ENCODE results near the gene KL. TPM values are rescaled to one million over a fixed set of nuclear protein-coding genes. Genes with fewer than 3 reads are reported as not detected.

KL gene
- polyA plus RNA-seq, 1 experiment, result not detected

DNA sequence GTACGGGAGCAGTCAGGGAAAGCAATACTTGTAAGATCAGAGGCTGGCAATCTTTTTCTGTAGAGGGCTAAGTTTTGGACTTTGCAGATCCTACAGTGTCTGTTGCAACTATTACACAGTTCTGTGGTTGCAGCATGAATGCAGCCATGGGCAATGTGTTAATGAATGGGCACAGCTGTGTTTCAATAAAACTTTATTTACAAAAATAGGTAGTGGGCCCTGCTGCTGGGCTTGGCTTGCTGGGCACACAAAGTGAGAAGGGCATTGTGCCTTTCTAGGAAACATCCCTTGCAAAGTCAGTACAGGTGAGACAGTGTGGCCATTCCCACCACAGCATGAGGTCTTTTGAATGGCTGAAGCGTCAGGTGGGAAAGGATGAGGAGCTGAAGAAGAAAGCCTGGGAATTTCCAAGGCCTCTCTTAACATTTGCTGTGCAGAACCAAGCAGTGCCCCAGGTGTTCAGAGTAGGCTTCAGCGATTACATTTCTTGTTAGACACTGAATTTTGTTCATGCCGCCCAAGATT, 9.1 kb downstream of the KL start:
- Histone ChIP-seq H3K4me3 (ENCODE audit: low read depth, low read length) (no peak overlapping the region), H3K27me3 (ENCODE audit: control insufficient read depth, insufficient read depth, low read length) (peaks cover 28% of the 10 kb centered on the region), H3K36me3 (ENCODE audit: control insufficient read depth, insufficient read depth, low read length) (no peaks in the 10 kb centered on the region)
- POLR2A ChIA-PET, result no interaction called here
- no peak for DNase-seq (ENCODE audit: low read depth)
- TF ChIP-seq CTCF (IDR thresholded peaks at IDR 0.05; ENCODE audit: insufficient read depth, low read depth, low read length), result no peak
- CTCF ChIA-PET, result no interaction called here

DNA sequence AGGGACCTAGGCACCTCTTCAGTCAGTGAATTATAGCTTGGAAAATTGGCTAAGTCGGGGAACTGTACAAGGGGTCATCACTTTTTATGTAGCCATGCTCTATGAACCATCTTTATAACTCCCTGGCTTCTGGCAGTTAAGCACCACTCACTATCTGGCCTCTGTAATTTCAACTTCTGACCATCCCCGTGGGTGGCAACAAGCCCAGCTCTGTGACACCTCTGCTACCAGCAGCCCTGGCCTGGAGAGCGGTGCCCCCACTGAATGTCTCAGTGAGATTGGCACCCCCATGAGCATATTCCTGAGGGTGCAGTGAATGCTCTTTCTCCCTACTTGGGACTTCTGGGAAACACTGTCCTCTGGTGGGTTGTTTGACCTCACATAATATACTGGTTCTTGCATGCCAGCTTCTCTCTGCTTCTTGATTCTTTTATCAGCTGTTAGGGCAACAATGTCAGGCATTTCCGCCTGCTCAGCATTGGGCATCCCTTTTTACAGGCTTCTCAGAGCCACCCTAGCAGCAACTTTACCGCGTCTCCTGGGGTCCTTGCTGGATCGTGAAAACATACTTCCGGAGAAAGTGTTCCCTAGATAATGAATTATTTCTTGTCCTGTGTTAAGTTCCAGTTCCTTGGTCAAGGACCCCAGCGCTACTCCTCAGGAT, 10.4 kb downstream of the KL start:
- ChIA-PET POLR2A (no interaction called here), CTCF (no interaction called here)
- no peak for DNase-seq (ENCODE audit: low read depth)
- Histone ChIP-seq H3K4me3 (ENCODE audit: low read depth, low read length) (no peak overlapping the region), H3K27me3 (ENCODE audit: control insufficient read depth, insufficient read depth, low read length) (peaks cover 23% of the 10 kb centered on the region), H3K36me3 (ENCODE audit: control insufficient read depth, insufficient read depth, low read length) (no peaks in the 10 kb centered on the region)
- TF ChIP-seq CTCF (IDR thresholded peaks at IDR 0.05; ENCODE audit: insufficient read depth, low read depth, low read length), result no peak

DNA sequence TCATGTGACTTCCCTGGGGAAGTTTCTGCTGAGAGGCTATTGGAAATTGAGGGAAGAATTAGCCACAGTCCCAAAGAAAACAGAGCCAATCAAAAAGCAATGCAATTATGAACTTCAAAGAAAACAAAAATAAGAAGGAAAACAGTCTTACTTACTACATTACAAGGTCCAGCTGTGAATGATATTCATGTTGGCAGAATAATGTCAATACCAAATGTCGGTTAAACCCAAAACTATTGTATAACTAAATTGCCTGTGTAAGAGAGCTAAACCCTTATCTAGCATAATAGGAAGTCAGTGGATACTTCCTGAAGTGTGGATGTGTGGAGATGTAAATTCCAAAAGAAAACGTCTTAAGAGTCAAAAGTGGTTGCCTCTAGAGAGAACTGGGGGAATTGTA, 12.4 kb downstream of the KL start:
- Histone ChIP-seq H3K27me3 (ENCODE audit: control insufficient read depth, insufficient read depth, low read length) (peaks cover 20% of the 10 kb centered on the region), H3K4me3 (ENCODE audit: low read depth, low read length) (no peak overlapping the region), H3K36me3 (ENCODE audit: control insufficient read depth, insufficient read depth, low read length) (no peaks in the 10 kb centered on the region)
- ChIA-PET POLR2A (no interaction called here), CTCF (no interaction called here)
- no peak for DNase-seq (ENCODE audit: low read depth)
- no peak for TF ChIP-seq CTCF (IDR thresholded peaks at IDR 0.05; ENCODE audit: insufficient read depth, low read depth, low read length)

- no peak for DNase-seq (ENCODE audit: low read depth)
- no peak for TF ChIP-seq CTCF (IDR thresholded peaks at IDR 0.05; ENCODE audit: insufficient read depth, low read depth, low read length)
- Histone ChIP-seq H3K36me3 (ENCODE audit: control insufficient read depth, insufficient read depth, low read length) (no peaks in the 10 kb centered on the region), H3K4me3 (ENCODE audit: low read depth, low read length) (no peak overlapping the region), H3K27me3 (ENCODE audit: control insufficient read depth, insufficient read depth, low read length) (peaks cover 11% of the 10 kb centered on the region)
- POLR2A ChIA-PET, result no interaction called here
- CTCF ChIA-PET, result no interaction called here
Measured at GRCh38 chr13:33031277-33031676, 15.1 kb downstream of the KL start.

DNA sequence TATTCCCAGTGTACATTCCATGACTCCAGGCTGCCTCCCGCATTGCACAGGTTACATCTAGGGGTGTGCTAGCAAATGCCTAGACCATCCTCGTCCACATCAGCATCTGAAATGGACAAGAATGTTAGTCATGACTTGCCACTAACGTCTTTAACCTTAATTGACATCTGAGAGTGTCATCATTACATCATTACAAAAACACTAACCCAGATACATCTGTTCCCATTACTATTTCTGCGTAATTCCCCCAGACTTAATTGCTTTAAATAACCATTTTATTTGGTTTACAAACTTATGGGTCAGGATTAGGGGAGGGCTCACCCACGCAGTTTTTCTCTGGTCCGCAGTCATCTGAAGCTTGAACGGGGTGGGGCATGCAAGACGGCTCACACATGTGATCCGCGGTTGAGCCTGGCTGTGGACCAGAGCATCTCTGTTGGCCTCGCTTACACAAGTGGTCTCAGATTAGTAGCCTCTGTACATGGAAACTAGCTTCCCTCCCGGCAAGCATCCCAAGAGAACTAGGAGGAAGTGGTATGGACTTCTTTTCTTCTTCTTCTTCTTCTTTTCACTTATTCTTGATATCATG, 15.9 kb downstream of the KL start:
- H3K36me3 ChIP-seq (ENCODE audit: control insufficient read depth, insufficient read depth, low read length), result no peaks in the 10 kb centered on the region
- H3K27me3 ChIP-seq (ENCODE audit: control insufficient read depth, insufficient read depth, low read length), result peaks cover 7% of the 10 kb centered on the region
- DNase-seq (ENCODE audit: low read depth), result peak; percentile 46
- CTCF ChIA-PET, result interaction anchor here (1.1 kb wide), 1 partner anchor 23 kb away, joined by 3 read pairs; no protein-coding TSS in a partner anchor
- no peak for TF ChIP-seq CTCF (IDR thresholded peaks at IDR 0.05; ENCODE audit: insufficient read depth, low read depth, low read length)
- H3K4me3 ChIP-seq (ENCODE audit: low read depth, low read length), result no peak overlapping the region
- POLR2A ChIA-PET, result no interaction called here
